Astrocyte (in vitro differentiated cells and primary cell): ENCODE measurements around the gene ASCC3. TPM values are rescaled to one million over a fixed set of nuclear protein-coding genes. Genes with fewer than 3 reads are reported as not detected.

Experiments
- DNase-seq: peaks from one replicate; pipeline ENCODE4 v3.0.0-alpha.2; 2010; ENCODE audit warnings: low read depth
- FAIRE-seq: peaks from 2 replicates; lab custom pipeline; 2011; peaks lifted over from hg19 to GRCh38; lab: Jason Lieb, UNC
- H2AFZ ChIP-seq: 2 replicates; pipeline ENCODE4 v1.6.0; 2012; ENCODE audit warnings: low read depth, low read length, inconsistent platforms
- H3K27ac ChIP-seq: 2 replicates; pipeline ENCODE4 v1.5.1; 2011; ENCODE audit warnings: low read depth, low read length, inconsistent platforms
- H3K27me3 ChIP-seq: 2 replicates; pipeline ENCODE4 v1.6.0; 2011; ENCODE audit warnings: low read length, inconsistent platforms; ENCODE audit not compliant: insufficient read depth
- H3K36me3 ChIP-seq: 2 replicates; pipeline ENCODE4 v1.5.1; 2011; ENCODE audit warnings: low read length, inconsistent platforms; ENCODE audit not compliant: insufficient read depth
- H3K4me1 ChIP-seq: 2 replicates; pipeline ENCODE4 v1.5.1; 2011; ENCODE audit warnings: low read length, inconsistent platforms; ENCODE audit not compliant: insufficient read depth
- H3K4me2 ChIP-seq: 2 replicates; pipeline ENCODE4 v1.6.0; 2012; ENCODE audit warnings: low read length, inconsistent platforms
- H3K4me3 ChIP-seq: 2 replicates; pipeline ENCODE4 v1.5.1; 2011; ENCODE audit warnings: low read depth, mild to moderate bottlenecking, low read length, inconsistent platforms; ENCODE audit not compliant: insufficient read depth
- H3K79me2 ChIP-seq: 2 replicates; pipeline ENCODE4 v1.6.0; 2012; ENCODE audit warnings: mild to moderate bottlenecking, low read length, inconsistent platforms; ENCODE audit not compliant: insufficient read depth
- H3K9ac ChIP-seq: 2 replicates; pipeline ENCODE4 v1.6.0; 2012; ENCODE audit warnings: mild to moderate bottlenecking, low read length, inconsistent platforms
- H3K9me3 ChIP-seq: 2 replicates; pipeline ENCODE4 v1.5.1; 2012; ENCODE audit warnings: low read depth, mild to moderate bottlenecking, low read length, inconsistent platforms; ENCODE audit not compliant: insufficient read depth
- H4K20me1 ChIP-seq: 2 replicates; pipeline ENCODE4 v1.6.0; 2012; ENCODE audit warnings: low read length, inconsistent platforms; ENCODE audit not compliant: insufficient read depth
- H3K27ac Mint-ChIP-seq: one replicate; pipeline ENCODE4 v1.8.0; 2021; ENCODE audit warnings: mild to moderate bottlenecking, mixed read lengths; ENCODE audit not compliant: unreplicated experiment
- H3K27me3 Mint-ChIP-seq: one replicate; pipeline ENCODE4 v1.8.0; 2021; ENCODE audit warnings: low read depth, mixed read lengths; ENCODE audit not compliant: unreplicated experiment
- H3K36me3 Mint-ChIP-seq: one replicate; pipeline ENCODE4 v1.8.0; 2021; ENCODE audit warnings: low read depth, mixed read lengths; ENCODE audit not compliant: unreplicated experiment
- H3K4me1 Mint-ChIP-seq: one replicate; pipeline ENCODE4 v1.8.0; 2021; ENCODE audit warnings: low read depth, mixed read lengths; ENCODE audit not compliant: unreplicated experiment
- H3K4me3 Mint-ChIP-seq: one replicate; pipeline ENCODE4 v1.8.0; 2021; ENCODE audit warnings: mild to moderate bottlenecking, moderate library complexity, mixed read lengths; ENCODE audit not compliant: unreplicated experiment
- H3K9me3 Mint-ChIP-seq: one replicate; pipeline ENCODE4 v1.8.0; 2021; ENCODE audit warnings: mild to moderate bottlenecking, mixed read lengths; ENCODE audit not compliant: unreplicated experiment
- CTCF ChIP-seq: IDR thresholded peaks from 2 replicates; pipeline ENCODE4 v1.5.1; 2011; ENCODE audit warnings: low read depth, mild to moderate bottlenecking, inconsistent platforms, low read length, moderate library complexity; ENCODE audit not compliant: insufficient read depth
- EZH2 ChIP-seq: IDR thresholded peaks from 2 replicates; pipeline ENCODE4 v1.6.1; 2012; ENCODE audit warnings: mild to moderate bottlenecking, low read length, inconsistent platforms; ENCODE audit not compliant: insufficient read depth
- total RNA-seq: library from RNA; stranded (reverse); gene quantifications from 2 replicates; pipeline ENCODE4 v1.2.1, GENCODE V29; 2021

ASCC3 gene
- total RNA-seq, 1 donor from 2014 or later, result 138 TPM

GRCh38 chr6:100488244-100488643 lies 392.9 kb downstream of the ASCC3 start:
- no peaks in the 10 kb centered on the region for H3K36me3 Mint-ChIP-seq
- FAIRE-seq, result no peak

GRCh38 chr6:100487638-100488037 lies 393.5 kb downstream of the ASCC3 start:
- no peak overlapping the region for H3K4me2 ChIP-seq
- no peaks in the 10 kb centered on the region for H3K27me3 ChIP-seq
- no peaks in the 10 kb centered on the region for H3K4me1 Mint-ChIP-seq
- no peaks in the 10 kb centered on the region for H3K36me3 ChIP-seq
- H3K27ac Mint-ChIP-seq, result no peak overlapping the region
- no peaks in the 10 kb centered on the region for H4K20me1 ChIP-seq
- no peak overlapping the region for H3K27ac ChIP-seq
- H3K27me3 Mint-ChIP-seq, result peaks cover 20% of the 10 kb centered on the region
- no peak overlapping the region for H3K4me3 Mint-ChIP-seq
- FAIRE-seq, result no peak
- H3K4me1 ChIP-seq, result no peaks in the 10 kb centered on the region
- no peaks in the 10 kb centered on the region for H3K9me3 ChIP-seq
- H3K9me3 Mint-ChIP-seq, result peaks cover 6% of the 10 kb centered on the region
- TF ChIP-seq CTCF, result no peak
- no peak for TF ChIP-seq EZH2
- no peaks in the 10 kb centered on the region for H3K79me2 ChIP-seq
- no peak overlapping the region for H3K4me3 ChIP-seq
- H2AFZ ChIP-seq, result no peak overlapping the region
- H3K9ac ChIP-seq, result no peak overlapping the region
- H3K36me3 Mint-ChIP-seq, result no peaks in the 10 kb centered on the region
- no peak for DNase-seq

More at GRCh38 chr6:100488244-100488643, 392.9 kb downstream of the ASCC3 start:
- Histone ChIP-seq H3K79me2 (no peaks in the 10 kb centered on the region), H3K36me3 (no peaks in the 10 kb centered on the region), H3K4me2 (no peak overlapping the region), H3K27ac (no peak overlapping the region), H2AFZ (no peak overlapping the region), H3K4me1 (no peaks in the 10 kb centered on the region), H4K20me1 (no peaks in the 10 kb centered on the region), H3K4me3 (no peak overlapping the region), H3K9ac (no peak overlapping the region), H3K27me3 (no peaks in the 10 kb centered on the region), H3K9me3 (no peaks in the 10 kb centered on the region)
- peaks cover 6% of the 10 kb centered on the region for H3K9me3 Mint-ChIP-seq
- peaks cover 15% of the 10 kb centered on the region for H3K27me3 Mint-ChIP-seq
- H3K4me1 Mint-ChIP-seq, result no peaks in the 10 kb centered on the region
- no peak for TF ChIP-seq CTCF
- no peak for TF ChIP-seq EZH2
- H3K27ac Mint-ChIP-seq, result no peak overlapping the region
- no peak overlapping the region for H3K4me3 Mint-ChIP-seq
- no peak for DNase-seq

GRCh38 chr6:100485268-100485667 lies 395.9 kb downstream of the ASCC3 start:
- Histone ChIP-seq H3K9ac (no peak overlapping the region), H3K79me2 (no peaks in the 10 kb centered on the region), H3K4me3 (no peak overlapping the region), H3K36me3 (no peaks in the 10 kb centered on the region), H3K27ac (no peak overlapping the region), H4K20me1 (no peaks in the 10 kb centered on the region), H3K4me2 (no peak overlapping the region), H2AFZ (no peak overlapping the region), H3K9me3 (no peaks in the 10 kb centered on the region), H3K4me1 (no peaks in the 10 kb centered on the region), H3K27me3 (no peaks in the 10 kb centered on the region)
- TF ChIP-seq CTCF, result no peak
- no peaks in the 10 kb centered on the region for H3K36me3 Mint-ChIP-seq
- H3K27me3 Mint-ChIP-seq, result peaks cover 20% of the 10 kb centered on the region
- no peaks in the 10 kb centered on the region for H3K4me1 Mint-ChIP-seq
- H3K27ac Mint-ChIP-seq, result no peak overlapping the region
- DNase-seq, result no peak
- FAIRE-seq, result no peak
- H3K9me3 Mint-ChIP-seq, result peaks cover 6% of the 10 kb centered on the region
- no peak overlapping the region for H3K4me3 Mint-ChIP-seq
